HEK293T (cell line): ENCODE data around the gene TM4SF1.

Source experiments
- ARNT ChIP-seq: fragments of 450-650 bp; IDR thresholded peaks from 2 replicates; pipeline ENCODE4 v1.6.1; 2017; ENCODE audit warnings: mild to moderate bottlenecking
- BHLHE40 ChIP-seq: fragments of 450-650 bp; IDR thresholded peaks from 2 replicates; pipeline ENCODE4 v1.6.1; 2016; ENCODE audit warnings: mild to moderate bottlenecking, moderate library complexity, borderline replicate concordance
- CTBP1 ChIP-seq: fragments of 450-650 bp; IDR thresholded peaks from 2 replicates; pipeline ENCODE4 v1.6.1; 2016; ENCODE audit warnings: borderline replicate concordance
- ELF4 ChIP-seq: fragments of 450-650 bp; IDR thresholded peaks from 2 replicates; pipeline ENCODE4 v1.6.1; 2017; ENCODE audit warnings: antibody characterized with exemption
- FOXM1 ChIP-seq: fragments of 450-650 bp; IDR thresholded peaks from 2 replicates; pipeline ENCODE4 v1.6.1; 2017; ENCODE audit warnings: mild to moderate bottlenecking, borderline replicate concordance
- HDGF ChIP-seq: fragments of 450-650 bp; IDR thresholded peaks from 2 replicates; pipeline ENCODE4 v1.6.1; 2017; ENCODE audit warnings: antibody characterized with exemption, borderline replicate concordance
- L3MBTL2 ChIP-seq: fragments of 450-650 bp; conservative IDR thresholded peaks from 2 replicates; pipeline ENCODE4 v1.6.1; 2016; ENCODE audit warnings: mild to moderate bottlenecking
- LEF1 ChIP-seq: fragments of 450-650 bp; IDR thresholded peaks from 2 replicates; pipeline ENCODE4 v1.6.1; 2017; ENCODE audit warnings: mild to moderate bottlenecking, borderline replicate concordance
- NFRKB ChIP-seq: fragments of 450-650 bp; IDR thresholded peaks from 2 replicates; pipeline ENCODE4 v1.6.1; 2016; ENCODE audit warnings: mild to moderate bottlenecking, moderate library complexity
- PKNOX1 ChIP-seq: fragments of 450-650 bp; IDR thresholded peaks from 2 replicates; pipeline ENCODE4 v1.6.1; 2016
- SP1 ChIP-seq: fragments of 450-650 bp; IDR thresholded peaks from 2 replicates; pipeline ENCODE4 v1.6.1; 2017
- SUZ12 ChIP-seq: fragments of 450-650 bp; IDR thresholded peaks from 2 replicates; pipeline ENCODE4 v1.6.1; 2016; ENCODE audit warnings: mild to moderate bottlenecking
- TARDBP ChIP-seq: fragments of 450-650 bp; IDR thresholded peaks from 2 replicates; pipeline ENCODE4 v1.6.1; 2016
- ZNF384 ChIP-seq: fragments of 450-650 bp; IDR thresholded peaks from 2 replicates; pipeline ENCODE4 v1.6.1; 2016

- TF ChIP-seq NFRKB (no peak), FOXM1 (no peak), ELF4 (no peak), ARNT (no peak), SUZ12 (no peak), CTBP1 (no peak), PKNOX1 (no peak), ZNF384 (no peak), TARDBP (no peak), SP1 (no peak), LEF1 (no peak), L3MBTL2 (no peak), BHLHE40 (no peak), HDGF (no peak)
Observed at GRCh38 chr3:149369991-149370866, 7.2 kb downstream of the TM4SF1 start.
